ENCODE measurements around the gene UBR4. TPM values are rescaled to one million over a fixed set of nuclear protein-coding genes. Genes with fewer than 3 reads are reported as not detected.

Gene UBR4
- total RNA-seq, 2 experiments from 2014 or later = 121 to 126 TPM

DNA sequence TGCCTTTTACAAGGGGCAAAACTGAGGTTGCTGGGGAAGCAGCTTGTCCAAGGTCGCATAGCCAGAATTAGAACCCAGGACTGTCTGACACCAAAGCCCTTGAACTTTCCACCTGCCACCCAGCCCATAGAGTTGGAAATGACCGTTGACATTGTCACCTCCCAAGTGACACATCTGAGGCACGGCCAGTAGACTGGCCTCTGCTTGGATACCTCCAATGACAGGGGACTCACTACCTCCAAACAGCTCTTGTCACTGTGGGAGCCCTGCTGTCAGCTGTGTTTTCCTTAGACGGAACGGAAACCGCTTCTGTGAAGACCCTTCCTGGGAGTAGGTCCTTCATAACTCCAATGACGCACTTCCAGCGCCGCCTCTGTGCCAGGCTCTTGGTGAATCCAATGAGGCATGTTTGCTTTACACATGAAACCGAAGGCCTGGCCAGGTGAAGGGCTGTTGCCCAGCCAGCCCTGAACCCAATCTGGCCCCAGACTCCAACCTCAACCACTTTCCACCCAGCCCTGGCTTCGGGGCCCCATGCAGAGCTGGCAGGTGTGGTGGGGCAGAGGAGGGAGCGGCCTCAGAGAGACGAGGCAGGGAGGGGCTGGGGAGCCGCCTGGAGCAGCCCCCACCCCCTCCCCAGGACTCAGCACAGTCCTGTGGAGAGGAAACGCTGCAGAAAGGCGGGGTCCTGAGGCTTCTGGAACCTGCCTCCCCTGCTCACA lies 144.4 kb downstream of the UBR4 start:
- no peaks in the 10 kb centered on the region for H3K4me1 ChIP-seq (ENCODE audit: insufficient read depth, low read length, poor library complexity, severe bottlenecking)
- intact Hi-C loops (cut with micrococcal nuclease; ENCODE audit: unreplicated experiment) = no loop called here
- H3K27ac ChIP-seq (ENCODE audit: low read depth, low read length, poor library complexity, severe bottlenecking) = no peak overlapping the region
- no peaks in the 10 kb centered on the region for H3K79me2 ChIP-seq (ENCODE audit: insufficient read depth, low read depth, low read length)
- H3K9me3 ChIP-seq (ENCODE audit: low read length) = no peaks in the 10 kb centered on the region
- no TSS peak for BruUV-seq (replicated peaks)
- no peak overlapping the region for H2AFZ ChIP-seq (ENCODE audit: low read length)
- no peak overlapping the region for H3K4me2 ChIP-seq (ENCODE audit: low read length)
- TF ChIP-seq, protein P1, sequence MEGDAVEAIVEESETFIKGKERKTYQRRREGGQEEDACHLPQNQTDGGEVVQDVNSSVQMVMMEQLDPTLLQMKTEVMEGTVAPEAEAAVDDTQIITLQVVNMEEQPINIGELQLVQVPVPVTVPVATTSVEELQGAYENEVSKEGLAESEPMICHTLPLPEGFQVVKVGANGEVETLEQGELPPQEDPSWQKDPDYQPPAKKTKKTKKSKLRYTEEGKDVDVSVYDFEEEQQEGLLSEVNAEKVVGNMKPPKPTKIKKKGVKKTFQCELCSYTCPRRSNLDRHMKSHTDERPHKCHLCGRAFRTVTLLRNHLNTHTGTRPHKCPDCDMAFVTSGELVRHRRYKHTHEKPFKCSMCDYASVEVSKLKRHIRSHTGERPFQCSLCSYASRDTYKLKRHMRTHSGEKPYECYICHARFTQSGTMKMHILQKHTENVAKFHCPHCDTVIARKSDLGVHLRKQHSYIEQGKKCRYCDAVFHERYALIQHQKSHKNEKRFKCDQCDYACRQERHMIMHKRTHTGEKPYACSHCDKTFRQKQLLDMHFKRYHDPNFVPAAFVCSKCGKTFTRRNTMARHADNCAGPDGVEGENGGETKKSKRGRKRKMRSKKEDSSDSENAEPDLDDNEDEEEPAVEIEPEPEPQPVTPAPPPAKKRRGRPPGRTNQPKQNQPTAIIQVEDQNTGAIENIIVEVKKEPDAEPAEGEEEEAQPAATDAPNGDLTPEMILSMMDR (conservative IDR thresholded peaks at IDR 0.05; ENCODE audit: low read length) = no peak
- no peak for TF ChIP-seq EZH2phosphoT487 (IDR thresholded peaks at IDR 0.05; ENCODE audit: borderline replicate concordance, low read depth, low read length)
- POLR2A ChIA-PET = no interaction called here
- no peak for DNase-seq (ENCODE audit: low spot score)
- no peaks in the 10 kb centered on the region for H3K9me2 ChIP-seq (ENCODE audit: insufficient read depth, low read length)
- H3K4me3 ChIP-seq (ENCODE audit: low read depth, low read length, poor library complexity, severe bottlenecking) = no peak overlapping the region
- H4K20me1 ChIP-seq (ENCODE audit: insufficient read depth, low read length) = no peaks in the 10 kb centered on the region
- CTCF ChIA-PET (ENCODE audit: unreplicated experiment) = no interaction called here
- no peaks in the 10 kb centered on the region for H3K36me3 ChIP-seq (ENCODE audit: insufficient read depth, low read length)

DNA sequence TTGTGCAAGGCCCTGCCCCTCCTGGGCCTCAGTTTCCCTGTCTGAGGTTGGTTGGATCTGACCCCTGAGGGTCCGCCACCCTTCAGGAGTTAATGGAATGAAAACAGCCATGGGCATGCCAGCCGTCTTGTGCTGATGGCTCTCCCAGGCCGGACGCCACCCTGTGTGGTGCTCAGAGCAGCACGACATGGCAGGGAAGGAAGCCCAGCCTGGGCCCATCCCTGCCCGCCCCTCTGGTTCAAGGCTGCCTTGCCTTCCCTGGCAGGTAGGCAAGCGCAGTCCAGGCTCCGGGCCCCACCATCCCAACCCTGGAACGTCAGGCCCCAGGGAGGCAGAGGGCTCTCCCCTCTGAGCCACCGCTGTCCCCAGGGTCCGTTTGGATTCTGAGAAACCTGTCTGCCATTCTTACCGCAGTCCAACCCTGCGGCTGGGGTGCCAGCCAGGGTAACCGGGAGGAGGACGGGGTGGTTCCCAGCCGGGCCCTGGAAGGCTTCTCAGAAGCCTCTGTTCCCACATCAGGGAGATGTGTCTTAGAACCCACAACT lies 145.1 kb downstream of the UBR4 start:
- no TSS peak for BruUV-seq (replicated peaks)
- no peaks in the 10 kb centered on the region for H4K20me1 ChIP-seq (ENCODE audit: insufficient read depth, low read length)
- no peaks in the 10 kb centered on the region for H3K79me2 ChIP-seq (ENCODE audit: insufficient read depth, low read depth, low read length)
- H3K4me3 ChIP-seq (ENCODE audit: low read depth, low read length, poor library complexity, severe bottlenecking) = no peak overlapping the region
- TF ChIP-seq, protein P1 (conservative IDR thresholded peaks at IDR 0.05; ENCODE audit: low read length) = no peak
- no peak for TF ChIP-seq EZH2phosphoT487 (IDR thresholded peaks at IDR 0.05; ENCODE audit: borderline replicate concordance, low read depth, low read length)
- DNase-seq (ENCODE audit: low spot score) = no peak
- no peak overlapping the region for H3K27ac ChIP-seq (ENCODE audit: low read depth, low read length, poor library complexity, severe bottlenecking)
- H3K4me1 ChIP-seq (ENCODE audit: insufficient read depth, low read length, poor library complexity, severe bottlenecking) = no peaks in the 10 kb centered on the region
- no peaks in the 10 kb centered on the region for H3K9me3 ChIP-seq (ENCODE audit: low read length)
- CTCF ChIA-PET (ENCODE audit: unreplicated experiment) = no interaction called here
- H3K36me3 ChIP-seq (ENCODE audit: insufficient read depth, low read length) = no peaks in the 10 kb centered on the region
- H3K4me2 ChIP-seq (ENCODE audit: low read length) = no peak overlapping the region
- H2AFZ ChIP-seq (ENCODE audit: low read length) = no peak overlapping the region
- intact Hi-C loops (cut with micrococcal nuclease; ENCODE audit: unreplicated experiment) = no loop called here
- POLR2A ChIA-PET = no interaction called here
- H3K9me2 ChIP-seq (ENCODE audit: insufficient read depth, low read length) = no peaks in the 10 kb centered on the region

DNA sequence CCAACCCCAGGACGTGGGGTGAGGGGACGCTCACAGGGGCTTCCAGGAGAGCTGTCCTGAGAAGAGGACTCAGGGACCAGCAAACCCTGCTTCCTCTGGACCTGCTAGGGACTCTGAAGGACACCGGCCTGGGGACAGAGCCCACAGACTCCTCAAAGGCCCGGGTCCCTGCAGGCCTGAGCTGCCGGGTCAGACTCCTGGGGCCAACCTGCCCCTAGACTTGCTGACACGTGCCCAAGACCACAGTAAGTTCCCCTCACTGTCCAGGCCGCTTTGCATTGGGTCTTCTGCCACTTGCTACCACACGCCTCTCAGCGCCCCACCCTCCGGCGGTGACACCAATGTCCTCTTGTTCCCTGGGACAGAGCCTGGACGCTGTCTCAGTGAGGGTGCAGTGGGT lies 146.9 kb downstream of the UBR4 start:
- POLR2A ChIA-PET = no interaction called here
- no peaks in the 10 kb centered on the region for H3K9me3 ChIP-seq (ENCODE audit: low read length)
- CTCF ChIA-PET (ENCODE audit: unreplicated experiment) = no interaction called here
- TF ChIP-seq, protein P1 (conservative IDR thresholded peaks at IDR 0.05; ENCODE audit: low read length) = no peak
- TF ChIP-seq EZH2phosphoT487 (IDR thresholded peaks at IDR 0.05; ENCODE audit: borderline replicate concordance, low read depth, low read length) = no peak
- no TSS peak for BruUV-seq (replicated peaks)
- no peaks in the 10 kb centered on the region for H3K36me3 ChIP-seq (ENCODE audit: insufficient read depth, low read length)
- H3K27ac ChIP-seq (ENCODE audit: low read depth, low read length, poor library complexity, severe bottlenecking) = no peak overlapping the region
- no peaks in the 10 kb centered on the region for H3K79me2 ChIP-seq (ENCODE audit: insufficient read depth, low read depth, low read length)
- H3K4me1 ChIP-seq (ENCODE audit: insufficient read depth, low read length, poor library complexity, severe bottlenecking) = no peaks in the 10 kb centered on the region
- intact Hi-C loops (cut with micrococcal nuclease; ENCODE audit: unreplicated experiment) = no loop called here
- no peak overlapping the region for H3K4me3 ChIP-seq (ENCODE audit: low read depth, low read length, poor library complexity, severe bottlenecking)
- H4K20me1 ChIP-seq (ENCODE audit: insufficient read depth, low read length) = no peaks in the 10 kb centered on the region
- no peak overlapping the region for H2AFZ ChIP-seq (ENCODE audit: low read length)
- no peak overlapping the region for H3K4me2 ChIP-seq (ENCODE audit: low read length)
- DNase-seq (ENCODE audit: low spot score) = no peak
- no peaks in the 10 kb centered on the region for H3K9me2 ChIP-seq (ENCODE audit: insufficient read depth, low read length)

Data from OCI-LY7 (cell line).